Dedifferentiated amniotic fluid mesenchymal stem cell (primary cell): ENCODE measurements around the gene SLC6A12.

ENCODE experiments used
- DNase-seq: peaks from one replicate; pipeline ENCODE4 v3.0.0-alpha.2; 2016; ENCODE audit errors: extremely low spot score

SLC6A12 gene

GRCh38 chr12:234891-235415, 21.0 kb upstream of the SLC6A12 start:
- DNase-seq, result no peak

GRCh38 chr12:234019-234418, 20.1 kb upstream of the SLC6A12 start:
- no peak for DNase-seq

- DNase-seq, result no peak
Measured at GRCh38 chr12:233615-233968, 19.6 kb upstream of the SLC6A12 start.

- no peak for DNase-seq
Measured at GRCh38 chr12:232731-233614, 19.0 kb upstream of the SLC6A12 start.

- DNase-seq, result no peak
Measured at GRCh38 chr12:230925-231671, 17.1 kb upstream of the SLC6A12 start.

- DNase-seq, result no peak
Measured at GRCh38 chr12:229441-230191, 15.7 kb upstream of the SLC6A12 start.

GRCh38 chr12:228846-229200, 14.9 kb upstream of the SLC6A12 start:
- DNase-seq, result no peak

- no peak for DNase-seq
Measured at GRCh38 chr12:227923-228845, 14.2 kb upstream of the SLC6A12 start.

- DNase-seq, result no peak
Measured at GRCh38 chr12:227286-227915, 13.4 kb upstream of the SLC6A12 start.

GRCh38 chr12:226401-226800, 12.4 kb upstream of the SLC6A12 start:
- no peak for DNase-seq

GRCh38 chr12:225012-225411, 11.1 kb upstream of the SLC6A12 start:
- no peak for DNase-seq

- no peak for DNase-seq
Measured at GRCh38 chr12:224330-224729, 10.4 kb upstream of the SLC6A12 start.

GRCh38 chr12:223841-224240, 9.9 kb upstream of the SLC6A12 start:
- no peak for DNase-seq

- DNase-seq, result no peak
Measured at GRCh38 chr12:221736-222135, 7.8 kb upstream of the SLC6A12 start.

- no peak for DNase-seq
Measured at GRCh38 chr12:220946-221550, 7.1 kb upstream of the SLC6A12 start.

GRCh38 chr12:220491-220890, 6.5 kb upstream of the SLC6A12 start:
- DNase-seq, result no peak

GRCh38 chr12:219891-220352, 6.0 kb upstream of the SLC6A12 start:
- peak; percentile 20 for DNase-seq

GRCh38 chr12:218728-219590, 5.0 kb upstream of the SLC6A12 start:
- no peak for DNase-seq

GRCh38 chr12:218221-218620, 4.3 kb upstream of the SLC6A12 start:
- DNase-seq, result no peak
